WTC11 (cell line): ENCODE results near the gene JCHAIN. TPM values are rescaled to one million over a fixed set of nuclear protein-coding genes. Genes with fewer than 3 reads are reported as not detected.

Experiments
- ATAC-seq: fragments of 200-7000 bp; cut with Tn5 transposase; 2 replicates; pipeline ENCODE4 v1.10.0; 2021; ENCODE audit warnings: mild to moderate bottlenecking, moderate library complexity
- CTCF ChIA-PET: fragments of 300-600 bp; sonication (Branson Sonifier 250); formaldehyde crosslinking; loops from one replicate; lab custom pipeline; 2021; ENCODE audit warnings: antibody characterized with exemption; lab: Charles Lee
- POLR2A ChIA-PET: fragments of 350-600 bp; sonication (Branson Sonifier 250); formaldehyde crosslinking; loops from one replicate; lab custom pipeline; 2021; ENCODE audit warnings: antibody characterized with exemption; lab: Charles Lee
- DNase-seq: peaks from one replicate; pipeline ENCODE4 v3.0.0; 2021; ENCODE audit warnings: low spot score
- H3K27ac Mint-ChIP-seq: 2 replicates; pipeline ENCODE4 v1.8.0; 2021; ENCODE audit warnings: mixed read lengths
- H3K27me3 Mint-ChIP-seq: 2 replicates; pipeline ENCODE4 v1.8.0; 2021; ENCODE audit warnings: low read depth, mild to moderate bottlenecking, moderate library complexity, mixed read lengths
- H3K36me3 Mint-ChIP-seq: 2 replicates; pipeline ENCODE4 v1.8.0; 2021; ENCODE audit warnings: mixed read lengths
- H3K4me1 Mint-ChIP-seq: 2 replicates; pipeline ENCODE4 v1.8.0; 2022; ENCODE audit warnings: mixed read lengths
- H3K4me3 Mint-ChIP-seq: 2 replicates; pipeline ENCODE4 v1.8.0; 2021; ENCODE audit warnings: mild to moderate bottlenecking, moderate library complexity, mixed read lengths
- H3K9me3 Mint-ChIP-seq: 2 replicates; pipeline ENCODE4 v1.8.0; 2021; ENCODE audit warnings: mixed read lengths
- CREB1 ChIP-seq: sonication (generic); formaldehyde crosslinking; IDR thresholded peaks from 2 replicates; pipeline ENCODE4 v1.8.0; 2023; ENCODE audit warnings: mild to moderate bottlenecking, missing genetic modification reagents
- CREM ChIP-seq: sonication (generic); formaldehyde crosslinking; IDR thresholded peaks from 2 replicates; pipeline ENCODE4 v1.8.1; 2022; ENCODE audit warnings: mild to moderate bottlenecking, missing genetic modification reagents, moderate library complexity
- FOXK1 ChIP-seq: sonication (generic); formaldehyde crosslinking; IDR thresholded peaks from 2 replicates; pipeline ENCODE4 v1.8.0; 2022; ENCODE audit warnings: mild to moderate bottlenecking, moderate library complexity, missing genetic modification reagents
- NR2C2 ChIP-seq: sonication (generic); formaldehyde crosslinking; IDR thresholded peaks from 2 replicates; pipeline ENCODE4 v1.8.0; 2022; ENCODE audit warnings: mild to moderate bottlenecking, missing genetic modification reagents
- NR3C1 ChIP-seq: sonication (generic); formaldehyde crosslinking; conservative IDR thresholded peaks from 2 replicates; pipeline ENCODE4 v1.8.1; 2023; ENCODE audit warnings: low read depth, mild to moderate bottlenecking, missing genetic modification reagents
- RELA ChIP-seq: sonication (generic); formaldehyde crosslinking; IDR thresholded peaks from 2 replicates; pipeline ENCODE4 v1.8.1; 2022; ENCODE audit warnings: missing genetic modification reagents, mild to moderate bottlenecking, borderline replicate concordance
- ZBTB21 ChIP-seq: sonication (generic); formaldehyde crosslinking; IDR thresholded peaks from 2 replicates; pipeline ENCODE4 v1.8.1; 2023; ENCODE audit warnings: mild to moderate bottlenecking, missing genetic modification reagents, borderline replicate concordance
- ZNF138 ChIP-seq: sonication (generic); formaldehyde crosslinking; conservative IDR thresholded peaks from 2 replicates; pipeline ENCODE4 v1.8.1; 2022; ENCODE audit warnings: mild to moderate bottlenecking, moderate library complexity, missing genetic modification reagents
- ZNF317 ChIP-seq: sonication (generic); formaldehyde crosslinking; IDR thresholded peaks from 2 replicates; pipeline ENCODE4 v1.8.1; 2023; ENCODE audit warnings: low read depth, mild to moderate bottlenecking, moderate library complexity, missing genetic modification reagents, borderline replicate concordance
- total RNA-seq: library from RNA; stranded (reverse); gene quantifications from 3 replicates; pipeline ENCODE4 v1.2.3, GENCODE V29; 2021
- TF ChIP-seq, protein P1 (sequence below): sonication (generic); formaldehyde crosslinking; IDR thresholded peaks from 2 replicates; pipeline ENCODE4 v1.8.0; 2022; ENCODE audit warnings: missing genetic modification reagents
- TF ChIP-seq, protein P2 (sequence below): sonication (generic); formaldehyde crosslinking; IDR thresholded peaks from 2 replicates; pipeline ENCODE4 v1.8.1; 2023; ENCODE audit warnings: mild to moderate bottlenecking, missing genetic modification reagents, moderate library complexity
- TF ChIP-seq, protein P3 (sequence below): sonication (generic); formaldehyde crosslinking; conservative IDR thresholded peaks from 2 replicates; pipeline ENCODE4 v1.8.1; 2022; ENCODE audit warnings: mild to moderate bottlenecking, missing genetic modification reagents
- TF ChIP-seq, protein P4 (sequence below): fragments of 250-450 bp; sonication (Bioruptor Pico); IDR thresholded peaks from 2 replicates; pipeline ENCODE4 v1.8.0; 2021; ENCODE audit warnings: mild to moderate bottlenecking
- TF ChIP-seq, protein P5 (sequence below): fragments of 250-450 bp; sonication (Bioruptor Pico); IDR thresholded peaks from 2 replicates; pipeline ENCODE4 v1.9.0; 2021; ENCODE audit warnings: mild to moderate bottlenecking, borderline replicate concordance
- TF ChIP-seq, protein P6 (sequence below): sonication (generic); formaldehyde crosslinking; IDR thresholded peaks from 2 replicates; pipeline ENCODE4 v1.8.0; 2023; ENCODE audit warnings: mild to moderate bottlenecking, missing genetic modification reagents
- TF ChIP-seq, protein P7 (sequence below): fragments of 250-450 bp; sonication (Bioruptor Pico); conservative IDR thresholded peaks from 2 replicates; pipeline ENCODE4 v1.9.0; 2021; ENCODE audit warnings: mild to moderate bottlenecking

The JCHAIN gene
- total RNA-seq, 1 experiment from 2014 or later, result 0.68 TPM

DNA sequence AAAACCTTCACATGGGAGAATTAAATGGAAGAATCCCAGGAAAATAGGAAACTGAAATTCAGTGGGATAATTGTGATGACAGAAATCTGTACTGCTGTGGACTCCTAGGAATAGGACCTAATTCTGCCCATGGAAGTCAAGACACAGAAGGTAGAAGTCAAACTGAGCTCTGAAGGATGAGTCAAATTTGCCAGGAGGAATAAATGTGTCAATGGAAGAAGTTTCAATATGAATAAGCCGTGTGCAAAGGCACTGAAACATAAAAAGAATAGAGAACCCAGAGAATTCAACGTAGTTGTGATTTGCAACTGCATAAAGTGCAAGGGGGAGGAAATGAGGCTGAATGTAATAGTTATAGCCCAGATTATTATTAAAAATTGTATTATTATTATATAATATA is 26.1 kb downstream of the JCHAIN start:
- CTCF ChIA-PET, result no interaction called here
- no peaks in the 10 kb centered on the region for H3K27me3 Mint-ChIP-seq
- H3K9me3 Mint-ChIP-seq, result peaks cover 8% of the 10 kb centered on the region; the same call in 1 of the 2 replicates
- H3K4me3 Mint-ChIP-seq, result no peak overlapping the region
- no peak for ATAC-seq
- H3K36me3 Mint-ChIP-seq, result no peaks in the 10 kb centered on the region
- no peak overlapping the region for H3K27ac Mint-ChIP-seq
- POLR2A ChIA-PET, result no interaction called here
- no peaks in the 10 kb centered on the region for H3K4me1 Mint-ChIP-seq
- no peak for DNase-seq
- no peak for TF ChIP-seq CREM (CRISPR knock-in tag)
- TF ChIP-seq, protein P1, sequence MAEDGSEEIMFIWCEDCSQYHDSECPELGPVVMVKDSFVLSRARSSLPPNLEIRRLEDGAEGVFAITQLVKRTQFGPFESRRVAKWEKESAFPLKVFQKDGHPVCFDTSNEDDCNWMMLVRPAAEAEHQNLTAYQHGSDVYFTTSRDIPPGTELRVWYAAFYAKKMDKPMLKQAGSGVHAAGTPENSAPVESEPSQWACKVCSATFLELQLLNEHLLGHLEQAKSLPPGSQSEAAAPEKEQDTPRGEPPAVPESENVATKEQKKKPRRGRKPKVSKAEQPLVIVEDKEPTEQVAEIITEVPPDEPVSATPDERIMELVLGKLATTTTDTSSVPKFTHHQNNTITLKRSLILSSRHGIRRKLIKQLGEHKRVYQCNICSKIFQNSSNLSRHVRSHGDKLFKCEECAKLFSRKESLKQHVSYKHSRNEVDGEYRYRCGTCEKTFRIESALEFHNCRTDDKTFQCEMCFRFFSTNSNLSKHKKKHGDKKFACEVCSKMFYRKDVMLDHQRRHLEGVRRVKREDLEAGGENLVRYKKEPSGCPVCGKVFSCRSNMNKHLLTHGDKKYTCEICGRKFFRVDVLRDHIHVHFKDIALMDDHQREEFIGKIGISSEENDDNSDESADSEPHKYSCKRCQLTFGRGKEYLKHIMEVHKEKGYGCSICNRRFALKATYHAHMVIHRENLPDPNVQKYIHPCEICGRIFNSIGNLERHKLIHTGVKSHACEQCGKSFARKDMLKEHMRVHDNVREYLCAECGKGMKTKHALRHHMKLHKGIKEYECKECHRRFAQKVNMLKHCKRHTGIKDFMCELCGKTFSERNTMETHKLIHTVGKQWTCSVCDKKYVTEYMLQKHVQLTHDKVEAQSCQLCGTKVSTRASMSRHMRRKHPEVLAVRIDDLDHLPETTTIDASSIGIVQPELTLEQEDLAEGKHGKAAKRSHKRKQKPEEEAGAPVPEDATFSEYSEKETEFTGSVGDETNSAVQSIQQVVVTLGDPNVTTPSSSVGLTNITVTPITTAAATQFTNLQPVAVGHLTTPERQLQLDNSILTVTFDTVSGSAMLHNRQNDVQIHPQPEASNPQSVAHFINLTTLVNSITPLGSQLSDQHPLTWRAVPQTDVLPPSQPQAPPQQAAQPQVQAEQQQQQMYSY (CRISPR knock-in tag), result no peak
- no peak for TF ChIP-seq ZNF138
- no peak for TF ChIP-seq CREB1
- TF ChIP-seq ZBTB21 (CRISPR knock-in tag), result no peak
- TF ChIP-seq, protein P2, sequence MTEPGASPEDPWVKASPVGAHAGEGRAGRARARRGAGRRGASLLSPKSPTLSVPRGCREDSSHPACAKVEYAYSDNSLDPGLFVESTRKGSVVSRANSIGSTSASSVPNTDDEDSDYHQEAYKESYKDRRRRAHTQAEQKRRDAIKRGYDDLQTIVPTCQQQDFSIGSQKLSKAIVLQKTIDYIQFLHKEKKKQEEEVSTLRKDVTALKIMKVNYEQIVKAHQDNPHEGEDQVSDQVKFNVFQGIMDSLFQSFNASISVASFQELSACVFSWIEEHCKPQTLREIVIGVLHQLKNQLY (CRISPR knock-in tag), result no peak
- no peak for TF ChIP-seq RELA
- TF ChIP-seq, protein P3, sequence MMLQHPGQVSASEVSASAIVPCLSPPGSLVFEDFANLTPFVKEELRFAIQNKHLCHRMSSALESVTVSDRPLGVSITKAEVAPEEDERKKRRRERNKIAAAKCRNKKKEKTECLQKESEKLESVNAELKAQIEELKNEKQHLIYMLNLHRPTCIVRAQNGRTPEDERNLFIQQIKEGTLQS (CRISPR knock-in tag), result no peak
- TF ChIP-seq, protein P4, sequence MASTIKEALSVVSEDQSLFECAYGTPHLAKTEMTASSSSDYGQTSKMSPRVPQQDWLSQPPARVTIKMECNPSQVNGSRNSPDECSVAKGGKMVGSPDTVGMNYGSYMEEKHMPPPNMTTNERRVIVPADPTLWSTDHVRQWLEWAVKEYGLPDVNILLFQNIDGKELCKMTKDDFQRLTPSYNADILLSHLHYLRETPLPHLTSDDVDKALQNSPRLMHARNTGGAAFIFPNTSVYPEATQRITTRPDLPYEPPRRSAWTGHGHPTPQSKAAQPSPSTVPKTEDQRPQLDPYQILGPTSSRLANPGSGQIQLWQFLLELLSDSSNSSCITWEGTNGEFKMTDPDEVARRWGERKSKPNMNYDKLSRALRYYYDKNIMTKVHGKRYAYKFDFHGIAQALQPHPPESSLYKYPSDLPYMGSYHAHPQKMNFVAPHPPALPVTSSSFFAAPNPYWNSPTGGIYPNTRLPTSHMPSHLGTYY (CRISPR knock-in tag), result no peak
- TF ChIP-seq, protein P5, sequence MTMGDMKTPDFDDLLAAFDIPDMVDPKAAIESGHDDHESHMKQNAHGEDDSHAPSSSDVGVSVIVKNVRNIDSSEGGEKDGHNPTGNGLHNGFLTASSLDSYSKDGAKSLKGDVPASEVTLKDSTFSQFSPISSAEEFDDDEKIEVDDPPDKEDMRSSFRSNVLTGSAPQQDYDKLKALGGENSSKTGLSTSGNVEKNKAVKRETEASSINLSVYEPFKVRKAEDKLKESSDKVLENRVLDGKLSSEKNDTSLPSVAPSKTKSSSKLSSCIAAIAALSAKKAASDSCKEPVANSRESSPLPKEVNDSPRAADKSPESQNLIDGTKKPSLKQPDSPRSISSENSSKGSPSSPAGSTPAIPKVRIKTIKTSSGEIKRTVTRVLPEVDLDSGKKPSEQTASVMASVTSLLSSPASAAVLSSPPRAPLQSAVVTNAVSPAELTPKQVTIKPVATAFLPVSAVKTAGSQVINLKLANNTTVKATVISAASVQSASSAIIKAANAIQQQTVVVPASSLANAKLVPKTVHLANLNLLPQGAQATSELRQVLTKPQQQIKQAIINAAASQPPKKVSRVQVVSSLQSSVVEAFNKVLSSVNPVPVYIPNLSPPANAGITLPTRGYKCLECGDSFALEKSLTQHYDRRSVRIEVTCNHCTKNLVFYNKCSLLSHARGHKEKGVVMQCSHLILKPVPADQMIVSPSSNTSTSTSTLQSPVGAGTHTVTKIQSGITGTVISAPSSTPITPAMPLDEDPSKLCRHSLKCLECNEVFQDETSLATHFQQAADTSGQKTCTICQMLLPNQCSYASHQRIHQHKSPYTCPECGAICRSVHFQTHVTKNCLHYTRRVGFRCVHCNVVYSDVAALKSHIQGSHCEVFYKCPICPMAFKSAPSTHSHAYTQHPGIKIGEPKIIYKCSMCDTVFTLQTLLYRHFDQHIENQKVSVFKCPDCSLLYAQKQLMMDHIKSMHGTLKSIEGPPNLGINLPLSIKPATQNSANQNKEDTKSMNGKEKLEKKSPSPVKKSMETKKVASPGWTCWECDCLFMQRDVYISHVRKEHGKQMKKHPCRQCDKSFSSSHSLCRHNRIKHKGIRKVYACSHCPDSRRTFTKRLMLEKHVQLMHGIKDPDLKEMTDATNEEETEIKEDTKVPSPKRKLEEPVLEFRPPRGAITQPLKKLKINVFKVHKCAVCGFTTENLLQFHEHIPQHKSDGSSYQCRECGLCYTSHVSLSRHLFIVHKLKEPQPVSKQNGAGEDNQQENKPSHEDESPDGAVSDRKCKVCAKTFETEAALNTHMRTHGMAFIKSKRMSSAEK (CRISPR knock-in tag), result no peak
- TF ChIP-seq NR3C1 (CRISPR knock-in tag), result no peak
- TF ChIP-seq ZNF317 (CRISPR knock-in tag), result no peak
- no peak for TF ChIP-seq NR2C2
- no peak for TF ChIP-seq FOXK1 (CRISPR knock-in tag)
- TF ChIP-seq, protein P6, sequence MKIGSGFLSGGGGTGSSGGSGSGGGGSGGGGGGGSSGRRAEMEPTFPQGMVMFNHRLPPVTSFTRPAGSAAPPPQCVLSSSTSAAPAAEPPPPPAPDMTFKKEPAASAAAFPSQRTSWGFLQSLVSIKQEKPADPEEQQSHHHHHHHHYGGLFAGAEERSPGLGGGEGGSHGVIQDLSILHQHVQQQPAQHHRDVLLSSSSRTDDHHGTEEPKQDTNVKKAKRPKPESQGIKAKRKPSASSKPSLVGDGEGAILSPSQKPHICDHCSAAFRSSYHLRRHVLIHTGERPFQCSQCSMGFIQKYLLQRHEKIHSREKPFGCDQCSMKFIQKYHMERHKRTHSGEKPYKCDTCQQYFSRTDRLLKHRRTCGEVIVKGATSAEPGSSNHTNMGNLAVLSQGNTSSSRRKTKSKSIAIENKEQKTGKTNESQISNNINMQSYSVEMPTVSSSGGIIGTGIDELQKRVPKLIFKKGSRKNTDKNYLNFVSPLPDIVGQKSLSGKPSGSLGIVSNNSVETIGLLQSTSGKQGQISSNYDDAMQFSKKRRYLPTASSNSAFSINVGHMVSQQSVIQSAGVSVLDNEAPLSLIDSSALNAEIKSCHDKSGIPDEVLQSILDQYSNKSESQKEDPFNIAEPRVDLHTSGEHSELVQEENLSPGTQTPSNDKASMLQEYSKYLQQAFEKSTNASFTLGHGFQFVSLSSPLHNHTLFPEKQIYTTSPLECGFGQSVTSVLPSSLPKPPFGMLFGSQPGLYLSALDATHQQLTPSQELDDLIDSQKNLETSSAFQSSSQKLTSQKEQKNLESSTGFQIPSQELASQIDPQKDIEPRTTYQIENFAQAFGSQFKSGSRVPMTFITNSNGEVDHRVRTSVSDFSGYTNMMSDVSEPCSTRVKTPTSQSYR, result no peak
- TF ChIP-seq, protein P7, sequence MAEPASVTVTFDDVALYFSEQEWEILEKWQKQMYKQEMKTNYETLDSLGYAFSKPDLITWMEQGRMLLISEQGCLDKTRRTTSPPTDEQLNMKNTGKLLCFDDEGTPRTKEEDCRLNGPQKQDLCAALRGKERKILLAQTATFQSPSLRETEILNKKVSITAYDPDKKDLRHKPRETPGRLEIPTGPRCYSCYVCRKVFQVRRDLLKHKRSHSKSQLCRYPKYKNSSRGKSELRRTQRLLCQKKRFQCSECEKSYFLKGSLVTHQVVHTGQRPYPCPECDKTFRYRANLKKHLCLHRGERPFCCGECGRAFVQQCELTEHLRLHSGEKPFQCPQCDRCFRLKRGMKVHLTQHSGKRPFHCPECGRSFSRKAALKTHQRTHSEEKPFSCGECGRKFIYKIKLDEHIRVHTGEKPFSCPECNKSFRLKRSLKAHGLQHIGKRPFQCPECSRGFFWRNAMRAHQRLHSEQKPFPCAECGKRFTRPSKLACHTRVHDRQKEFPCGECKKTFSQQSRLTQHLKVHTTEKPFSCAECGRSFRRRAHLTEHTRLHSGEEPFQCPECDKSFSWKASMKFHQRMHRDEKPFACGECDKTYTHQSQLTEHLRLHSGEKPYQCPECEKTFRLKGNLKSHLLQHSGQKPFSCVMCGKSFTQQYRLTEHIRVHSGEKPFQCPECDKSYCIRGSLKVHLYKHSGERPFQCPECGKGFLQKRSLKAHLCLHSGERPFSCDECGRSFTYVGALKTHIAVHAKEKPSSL (CRISPR knock-in tag), result no peak
